SHP77 (cell line): ENCODE results near the gene BTK.

Source experiments
- DNase-seq, 2 experiments: peaks; one replicate each; lab custom pipeline; 2025; lab: John Stamatoyannopoulos, UW

The BTK gene

DNA sequence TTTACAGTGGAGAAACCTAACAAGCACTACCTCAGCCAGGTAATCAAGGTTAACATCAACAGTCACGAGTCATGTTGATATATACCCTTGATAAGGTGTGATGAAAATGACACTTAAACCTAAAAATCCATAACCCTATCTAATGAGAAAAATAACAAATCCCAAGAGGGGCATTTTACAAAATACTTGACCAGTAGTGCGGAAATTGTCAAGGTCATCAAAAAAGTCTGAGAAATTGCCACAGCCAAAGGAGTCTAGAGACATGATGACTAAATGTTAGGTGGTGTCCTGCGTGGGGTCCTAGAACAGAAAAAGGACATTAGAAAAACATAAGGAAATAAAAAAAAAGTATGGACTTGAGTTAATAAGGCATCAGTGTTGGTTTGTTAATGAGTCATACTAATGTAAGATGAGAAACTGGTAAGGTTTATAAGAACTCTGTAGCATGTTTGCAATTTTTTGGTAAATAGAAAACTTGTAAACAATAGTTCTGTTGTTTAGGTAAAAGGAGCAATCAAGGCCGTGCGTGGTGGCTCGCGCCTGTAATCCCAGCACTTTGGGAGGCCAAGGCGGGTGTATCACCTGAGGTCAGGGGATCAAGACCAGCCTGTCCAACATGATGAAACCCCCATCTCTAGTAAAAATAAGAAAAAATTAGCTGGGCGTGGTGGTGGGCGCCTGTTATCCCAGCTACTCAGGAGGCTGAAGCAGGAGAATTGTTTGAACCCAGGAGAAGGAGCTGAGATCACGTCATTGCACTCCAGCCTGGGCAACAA, 7.7 kb upstream of the BTK start:
- DNase-seq, result no peak

DNA sequence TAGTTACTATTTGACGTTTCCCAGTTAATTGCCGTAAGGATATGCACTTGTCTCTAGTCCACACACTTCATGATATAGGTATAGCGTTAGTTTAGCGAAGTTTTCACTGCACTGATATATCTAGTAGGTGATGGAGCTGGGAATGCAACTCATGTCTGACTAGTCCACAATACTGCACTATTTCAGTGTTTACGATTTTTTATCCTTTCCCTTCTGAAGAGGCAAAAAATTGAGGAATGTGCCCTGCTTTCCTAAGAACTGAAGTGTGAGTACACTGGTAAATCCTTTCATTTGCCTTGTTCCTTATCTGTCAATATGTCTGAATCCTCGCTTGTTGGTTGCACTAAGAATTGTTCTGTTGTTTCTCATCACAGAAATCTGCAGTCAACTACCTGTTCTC, 5.8 kb upstream of the BTK start:
- DNase-seq, result no peak

DNA sequence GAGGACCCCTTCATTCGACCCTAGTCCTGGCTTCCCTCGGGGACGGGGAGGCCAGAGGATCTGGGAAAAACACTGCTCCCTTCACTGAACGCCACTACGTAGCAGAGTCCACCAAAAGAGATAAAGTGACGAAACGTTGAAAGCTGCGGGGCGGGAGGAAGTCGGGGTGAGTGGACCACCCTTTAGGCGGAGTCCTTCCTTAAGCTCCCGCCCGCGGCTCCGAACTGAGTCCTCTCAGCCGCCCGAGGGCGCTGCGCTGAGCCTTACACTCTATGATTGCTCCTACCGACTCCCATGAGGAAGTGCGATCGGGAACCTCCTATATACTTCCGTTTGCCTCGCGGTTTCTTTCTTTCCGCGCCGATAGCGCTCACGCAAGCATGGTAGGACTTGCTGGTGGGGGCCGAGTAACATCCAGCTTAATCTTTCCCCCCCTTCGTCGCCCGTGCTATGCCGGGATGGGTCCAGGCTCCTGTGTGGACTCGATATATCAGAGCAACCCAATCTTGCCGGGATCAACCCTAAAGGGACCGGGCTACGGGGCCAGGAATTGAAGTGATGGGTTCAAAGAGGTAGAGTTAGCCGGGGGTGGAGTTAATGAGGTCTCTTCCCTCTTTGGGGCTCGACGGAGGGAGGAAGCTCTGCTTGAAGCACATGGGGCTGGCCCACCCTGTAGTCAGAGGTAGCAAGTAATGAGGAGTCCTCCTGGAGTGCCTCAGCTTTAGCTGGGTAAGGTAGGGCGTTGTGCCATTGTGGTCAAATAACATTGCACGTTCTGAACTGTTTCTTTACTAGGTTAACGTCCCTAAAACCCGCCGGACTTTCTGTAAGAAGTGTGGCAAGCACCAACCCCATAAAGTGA, 4.9 kb upstream of the BTK start, which contains the start of gene RPL36A:
Gene RPL36A, plus strand, starts transcription at position 348 of the 862 bp plus-strand sequence. Its CDS starts 33 bp downstream, at position 381.
- peak; percentile 82 for DNase-seq

DNA sequence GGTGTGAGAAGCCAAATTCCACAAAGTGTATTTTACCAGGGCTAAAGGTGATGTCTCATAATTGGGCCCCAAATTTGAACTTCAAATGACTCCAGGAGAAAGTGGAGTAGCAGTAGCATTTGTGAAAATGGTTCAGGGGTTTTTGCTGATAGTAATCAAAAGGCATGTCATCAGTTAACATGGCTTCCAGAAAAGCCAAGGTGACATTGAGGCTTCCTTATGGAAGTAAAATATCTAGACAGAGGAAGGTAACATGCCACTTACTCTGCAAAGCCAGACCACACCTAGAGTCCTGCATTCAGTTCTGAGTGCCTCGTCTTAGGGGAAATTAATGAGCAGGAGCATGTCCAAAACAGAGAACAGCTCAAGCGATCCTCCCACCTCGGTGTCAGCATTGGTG, 2.6 kb upstream of the BTK start:
- no peak for DNase-seq

DNA sequence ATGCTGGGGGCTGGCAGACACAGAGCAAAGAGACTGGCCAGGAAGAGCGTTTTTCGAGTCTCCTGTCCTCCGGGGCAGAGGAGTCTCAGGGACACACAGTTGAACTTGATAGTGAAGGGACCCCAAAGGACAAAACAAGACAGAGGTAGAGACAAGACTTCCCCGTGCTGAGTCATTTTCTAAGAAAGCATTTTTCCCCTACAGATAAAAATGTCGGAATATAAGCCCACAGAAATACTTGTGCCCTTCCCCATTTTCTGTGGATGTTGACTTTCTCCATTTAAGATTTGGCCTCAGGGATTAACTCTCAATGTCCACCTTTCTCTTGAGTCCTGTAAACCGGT, 523 bp upstream of the BTK start:
- no peak for DNase-seq

DNA sequence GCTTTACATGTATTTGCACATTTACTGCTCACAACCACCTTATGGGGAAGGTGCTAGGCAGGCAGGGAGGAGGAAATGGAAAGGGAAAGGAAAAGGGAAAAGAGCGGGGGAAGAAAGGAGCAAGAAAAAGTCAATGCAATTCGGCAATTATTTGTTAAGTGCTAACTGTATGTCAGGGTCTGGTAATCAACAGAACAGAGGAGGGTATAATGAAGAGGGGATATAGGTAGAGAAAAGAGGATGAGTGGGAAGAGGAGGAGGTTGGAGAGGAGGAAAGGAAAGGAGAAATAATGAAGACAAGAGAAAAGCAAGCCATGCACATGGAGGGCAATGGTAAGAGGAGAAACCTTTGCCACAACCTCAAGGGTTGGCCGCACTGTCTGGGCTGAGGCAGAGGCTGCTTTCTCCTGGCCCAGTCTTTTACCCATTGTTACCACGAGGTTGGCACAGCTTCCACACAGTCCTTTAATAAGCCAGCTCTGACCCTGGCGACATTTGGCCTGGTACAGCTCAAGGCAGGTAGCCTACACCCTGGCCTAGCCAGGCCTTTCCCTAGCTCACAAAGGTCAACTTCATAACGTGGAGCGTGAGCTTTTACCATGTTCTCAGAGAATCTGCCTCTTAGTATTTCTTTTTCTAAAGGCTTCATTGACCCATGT, 836 bp downstream of the BTK start:
- DNase-seq, result no peak

DNA sequence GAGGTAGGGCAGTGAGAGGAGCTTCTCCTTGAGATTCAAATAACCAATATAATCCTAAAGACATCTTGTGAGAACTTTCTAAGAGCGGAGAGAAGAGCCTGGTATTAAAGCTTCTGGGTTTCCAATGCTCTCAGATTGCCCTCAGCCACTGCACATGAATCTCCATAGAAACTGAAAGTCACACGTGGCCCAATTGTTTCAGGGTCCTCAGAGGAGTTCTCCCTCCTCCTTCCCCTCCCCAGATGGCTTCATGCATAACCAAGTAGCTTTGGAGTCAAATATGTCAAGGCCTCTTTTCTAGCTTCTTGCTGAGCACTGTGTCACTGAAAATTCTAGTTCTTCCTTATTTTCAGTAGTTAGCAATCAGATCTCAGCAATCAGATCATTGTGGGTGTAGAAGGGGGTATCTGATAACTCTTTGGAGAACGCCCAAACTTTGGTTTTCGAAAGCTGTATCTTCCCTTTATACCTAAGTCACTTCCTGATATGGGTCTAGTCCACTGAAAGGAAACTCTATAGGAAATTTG, 2.2 kb downstream of the BTK start:
- no peak for DNase-seq

DNA sequence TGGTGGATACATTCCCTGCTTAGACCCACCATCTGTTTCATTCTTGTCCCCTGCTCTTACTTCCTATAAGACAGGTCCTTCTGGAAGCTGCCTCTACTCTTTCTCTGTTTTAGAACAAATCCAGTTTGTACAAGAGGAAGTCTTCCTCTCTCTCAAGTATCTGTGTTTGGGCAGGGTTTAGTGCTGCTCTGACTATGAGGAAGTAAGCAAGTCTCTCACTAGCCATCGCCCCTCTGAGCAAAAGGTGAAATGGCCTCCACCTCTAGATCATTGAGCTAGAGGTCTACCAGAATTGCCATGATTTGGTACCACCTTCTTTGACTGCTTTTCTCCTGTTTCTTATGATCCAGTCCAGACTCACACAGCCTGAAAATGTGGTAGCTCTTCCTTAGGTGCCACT, 8.4 kb downstream of the BTK start:
- DNase-seq, result no peak

DNA sequence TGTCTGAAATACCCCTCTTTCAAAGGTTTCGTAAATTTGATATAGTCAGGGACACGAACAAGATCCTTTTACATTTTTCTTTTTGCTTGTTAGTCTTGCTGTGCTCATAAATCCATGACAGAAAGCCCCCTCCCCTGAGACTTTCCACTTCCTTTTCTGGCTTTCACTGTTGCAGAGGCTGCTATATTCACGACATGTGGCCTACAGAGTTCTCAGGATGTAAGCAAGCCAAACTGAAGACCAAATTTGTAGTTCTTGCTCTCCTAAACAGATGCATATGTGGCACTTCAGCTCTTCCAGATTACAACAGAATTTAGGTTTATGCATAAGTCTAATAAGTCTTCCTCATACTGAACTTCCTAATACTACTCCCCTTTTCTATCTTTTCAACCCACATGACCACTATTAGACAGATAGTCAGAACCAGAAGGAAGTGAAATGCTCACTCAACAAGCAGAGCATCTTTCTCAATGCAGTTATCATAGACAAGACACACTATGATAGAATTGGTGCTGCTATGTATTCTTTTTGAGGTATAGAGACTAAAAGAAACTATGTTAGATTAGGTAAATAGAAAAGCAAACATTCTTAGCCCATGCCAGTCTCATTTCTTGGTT, 15.0 kb downstream of the BTK start:
- no peak for DNase-seq

DNA sequence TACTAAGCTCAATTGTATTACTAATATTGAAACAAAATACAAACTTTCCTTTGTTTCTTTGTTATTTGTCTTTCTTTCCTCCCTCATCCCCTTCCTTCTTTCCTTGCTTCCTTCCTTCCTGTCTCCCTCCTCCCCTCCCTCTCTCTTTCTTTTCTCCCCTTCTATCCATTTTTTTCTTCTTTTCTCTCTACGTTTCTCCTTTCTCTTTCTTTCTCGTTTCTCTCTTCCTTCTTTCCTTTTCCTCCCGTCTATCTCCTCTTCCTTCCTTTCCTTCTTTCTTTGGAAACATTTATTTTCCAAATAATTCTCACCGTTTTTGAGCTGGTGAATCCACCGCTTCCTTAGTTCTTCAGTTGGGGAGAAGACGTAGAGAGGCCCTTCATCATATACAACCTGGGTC, 16.3 kb downstream of the BTK start:
- no peak for DNase-seq

DNA sequence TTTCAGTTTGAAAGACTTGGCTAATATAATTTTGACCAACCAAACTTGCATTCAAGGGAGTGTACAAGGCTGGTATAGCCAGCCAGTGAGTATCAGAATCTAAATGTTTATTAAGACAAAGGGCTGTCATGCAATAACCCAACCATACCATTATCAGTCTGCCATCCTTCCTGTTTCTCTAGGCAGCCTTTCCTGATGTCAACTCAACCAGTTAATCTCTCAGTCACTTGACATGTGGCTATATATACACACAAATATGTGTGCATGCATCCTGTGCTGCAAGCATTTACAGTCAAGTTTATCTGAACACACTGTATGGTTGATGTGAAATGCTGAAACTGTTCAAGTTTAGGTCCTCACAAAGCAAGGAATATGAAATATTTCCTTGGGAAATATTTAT, 17.2 kb downstream of the BTK start:
- no peak for DNase-seq

DNA sequence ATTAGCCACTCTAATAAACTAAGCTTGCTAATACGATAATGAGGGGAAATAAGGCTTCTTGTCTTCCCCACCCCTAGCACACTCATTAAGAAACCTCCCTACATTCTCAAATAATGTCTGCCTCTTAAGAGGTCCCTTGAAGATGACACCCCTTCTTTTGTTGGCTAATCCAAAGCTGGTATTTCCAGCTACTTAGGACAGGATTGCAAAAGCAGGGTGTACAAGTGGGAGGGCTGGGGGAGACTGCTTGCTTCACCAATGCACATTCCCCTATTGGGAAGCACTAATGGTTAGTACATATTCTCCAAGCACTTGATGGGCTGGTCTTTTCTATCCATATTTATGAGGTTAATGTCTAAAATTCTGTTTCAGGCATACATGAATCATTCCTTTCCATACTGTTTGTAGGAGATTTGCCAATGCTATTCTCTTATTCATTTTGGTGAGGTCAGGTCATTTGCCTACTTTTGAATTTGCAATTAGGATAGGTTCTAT, 20.6 kb downstream of the BTK start:
- DNase-seq, result no peak

DNA sequence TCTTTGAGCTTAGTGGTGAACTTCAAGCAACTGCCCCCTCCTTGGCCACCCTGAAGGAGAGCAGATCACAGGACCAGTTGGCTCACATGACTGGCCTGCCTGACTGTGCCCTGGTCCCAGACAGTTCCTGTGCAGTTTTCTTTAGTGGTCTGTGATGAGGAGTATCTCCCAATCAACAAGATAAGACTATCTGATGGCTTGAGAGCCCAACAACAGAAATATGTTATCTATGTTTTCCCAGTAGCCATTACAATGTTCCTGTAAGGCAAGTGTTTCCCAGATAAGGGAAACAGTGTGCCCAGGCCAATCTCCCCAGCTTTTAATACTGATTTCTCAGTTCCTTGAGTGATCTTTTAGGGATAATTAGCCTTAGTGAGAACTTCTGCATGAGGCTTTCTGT, 23.2 kb downstream of the BTK start:
- DNase-seq, result no peak

DNA sequence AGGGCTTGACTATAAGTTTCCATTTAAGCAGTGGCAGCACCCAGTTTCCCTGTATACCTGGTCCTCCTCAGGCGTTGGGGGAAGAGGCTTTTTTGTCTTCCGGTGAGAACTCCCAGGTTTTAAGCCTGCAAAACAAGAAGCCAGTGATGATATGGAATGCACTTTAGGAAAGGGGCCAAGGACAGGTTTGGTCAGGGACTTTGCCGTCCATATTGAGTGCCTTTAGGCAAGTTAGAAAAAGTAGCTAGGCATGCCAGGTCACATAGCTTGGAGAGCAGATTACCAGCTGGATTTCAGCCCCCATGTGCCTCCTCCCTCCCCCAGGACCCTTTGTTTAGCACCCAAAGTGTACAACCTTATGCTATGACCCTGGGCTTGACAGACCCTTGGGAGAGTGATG, 23.9 kb downstream of the BTK start:
- DNase-seq, result no peak

DNA sequence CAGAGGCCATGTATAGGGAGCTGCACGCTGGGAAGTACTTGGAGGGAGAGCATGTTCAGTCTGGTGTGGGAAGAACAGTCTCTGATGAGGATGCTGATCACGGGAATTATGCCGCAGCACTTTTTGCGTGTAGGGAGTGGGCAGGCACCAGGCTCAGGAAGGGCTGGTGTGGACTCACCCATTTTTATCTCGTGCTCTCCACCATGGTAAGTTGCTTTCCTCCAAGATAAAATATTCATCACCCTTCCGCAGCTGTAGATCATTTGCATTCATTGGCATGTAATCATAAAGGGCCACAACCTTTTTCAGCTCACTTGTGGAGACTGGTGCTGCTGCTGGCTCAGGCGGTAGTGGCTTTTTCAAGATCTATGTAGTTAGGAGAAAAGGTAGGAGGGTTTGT, 25.6 kb downstream of the BTK start:
- DNase-seq, result no peak

DNA sequence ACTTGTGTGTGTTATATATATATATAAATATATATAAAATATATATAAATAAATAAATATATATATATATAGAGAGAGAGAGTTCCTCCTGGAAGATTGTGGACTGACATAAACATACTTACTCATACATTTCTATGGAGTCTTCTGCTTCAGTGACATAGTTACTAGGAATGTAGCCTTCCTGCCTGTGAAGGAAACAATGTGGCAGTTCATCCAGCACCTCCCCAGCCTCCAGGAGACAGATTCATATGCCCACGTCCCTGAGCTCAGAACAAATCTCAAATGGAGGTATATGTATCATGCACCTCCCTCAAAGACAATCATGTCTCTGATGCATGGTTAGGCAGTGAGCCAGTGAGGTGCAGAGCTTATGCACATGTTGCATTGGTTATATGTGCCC, 26.0 kb downstream of the BTK start:
- DNase-seq, result no peak

DNA sequence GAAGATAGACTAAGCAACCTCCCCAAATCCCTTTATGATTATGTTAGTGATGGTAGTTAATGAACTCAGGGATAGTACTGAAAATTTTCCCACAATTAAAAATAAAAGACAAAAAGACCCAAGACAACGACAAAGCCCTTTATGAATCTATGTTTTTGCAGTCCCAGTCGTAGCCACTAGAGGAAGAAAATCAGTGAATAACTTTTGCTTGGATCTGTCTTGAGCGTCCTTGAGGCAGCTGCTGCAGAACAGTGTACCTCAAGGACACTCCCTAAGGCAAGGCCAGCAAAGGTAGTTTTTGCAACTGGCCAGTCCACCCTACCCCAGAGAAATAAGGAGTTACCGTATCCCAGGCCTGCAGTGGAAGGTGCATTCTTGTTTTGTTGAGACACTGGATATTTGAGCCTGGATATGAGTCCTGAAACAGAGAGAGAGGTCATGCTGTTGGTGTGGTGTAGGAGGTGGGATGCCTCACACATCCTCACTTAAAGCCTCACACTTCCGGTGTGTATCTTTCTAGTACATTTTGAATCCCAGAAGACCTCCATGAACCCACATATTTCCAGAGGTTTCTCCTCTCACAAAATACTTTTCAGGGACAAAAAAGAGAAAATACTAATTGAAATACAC, 28.7 kb downstream of the BTK start:
- DNase-seq, result no peak

DNA sequence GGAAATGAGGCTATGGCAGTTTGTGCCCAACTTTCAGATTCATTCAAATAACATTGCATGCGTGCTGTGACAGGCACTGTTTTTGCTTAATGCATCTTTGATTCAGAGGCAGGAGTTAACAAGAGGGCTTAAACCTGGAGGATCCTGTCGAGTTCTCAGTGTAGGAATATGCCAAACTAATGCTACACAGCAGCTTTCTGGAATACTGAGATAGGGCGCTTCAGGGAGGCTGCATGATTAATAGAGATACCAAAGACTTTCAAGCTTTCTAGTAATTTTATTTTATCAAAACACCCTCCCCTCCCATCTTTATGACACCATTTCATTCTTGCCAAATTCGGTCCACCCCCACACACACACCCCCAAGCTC, 36.8 kb downstream of the BTK start:
- DNase-seq, result no peak

DNA sequence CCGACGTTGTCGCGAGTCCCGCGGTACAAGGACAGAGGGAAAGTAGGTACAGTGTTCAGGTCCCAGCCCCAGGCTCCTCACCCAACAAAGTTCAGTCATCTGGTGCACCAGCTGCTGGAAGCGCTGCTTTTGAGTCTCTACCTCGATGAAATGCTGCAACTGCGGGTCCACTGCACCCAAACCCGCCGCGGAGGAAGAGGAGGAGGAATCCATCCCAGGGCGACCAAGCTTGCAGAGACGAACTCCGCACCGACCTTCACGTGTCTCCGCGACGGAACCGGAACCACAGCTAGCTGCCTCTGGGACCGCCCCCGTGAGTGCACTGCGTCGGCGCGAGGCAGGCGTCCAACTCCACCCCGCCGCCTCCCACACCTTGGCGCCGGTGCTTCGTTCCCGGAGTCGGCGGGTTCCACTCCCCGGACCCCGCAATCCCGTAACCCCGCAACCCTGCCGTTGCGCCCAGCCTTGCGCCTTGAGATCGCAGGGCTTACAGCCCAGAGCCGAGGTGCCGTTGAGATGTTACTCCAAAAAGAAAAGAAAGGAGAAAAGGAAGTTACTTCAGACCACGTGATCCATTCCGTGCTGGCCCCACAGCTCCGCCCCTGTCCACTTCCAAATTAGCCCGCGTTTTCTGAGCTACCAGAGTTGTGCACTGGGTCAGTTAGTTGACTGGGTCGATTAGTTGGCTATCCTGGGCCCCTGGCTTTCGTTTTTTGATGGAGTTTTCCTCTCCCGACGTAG, 37.4 kb downstream of the BTK start, which contains the start of gene TIMM8A:
Gene TIMM8A, minus strand, starts transcription at position 291 of the 741 bp plus-strand sequence. Its CDS starts 78 bp downstream, at position 213.
- peak; percentile 47 to 67 for DNase-seq

DNA sequence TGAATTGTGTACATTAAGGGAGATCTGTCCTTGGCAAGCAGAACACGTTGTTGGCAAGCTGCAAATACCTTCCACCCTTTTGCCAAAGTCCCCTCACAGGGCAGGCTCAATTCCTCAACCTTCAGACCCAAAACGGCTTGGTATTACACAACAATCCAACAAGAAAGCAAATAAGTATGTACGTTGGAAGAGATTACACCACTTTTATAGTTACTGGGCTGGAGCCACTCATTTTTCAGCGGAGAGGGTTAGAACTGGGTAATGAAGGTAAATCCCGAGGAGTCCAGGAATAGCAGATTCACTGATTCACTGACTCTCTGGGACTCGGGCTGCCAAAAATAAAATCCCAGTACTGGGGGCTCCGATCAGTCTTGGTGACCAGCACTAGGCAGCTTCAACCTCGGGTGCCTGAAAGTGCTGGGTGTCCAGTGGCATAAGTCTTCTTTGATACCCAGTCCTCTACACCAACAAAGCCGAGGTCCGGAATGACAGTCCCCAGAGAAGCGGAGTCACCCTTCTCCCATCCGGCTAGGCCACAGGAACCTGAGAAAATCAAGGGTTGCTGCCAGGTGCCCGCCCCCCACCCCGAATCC, 38.0 kb downstream of the BTK start:
- DNase-seq, result no peak
